Medulla oblongata (tissue), 1 donor: ENCODE measurements around the gene ZHX3.

ENCODE experiments used
- DNase-seq: peaks from one replicate; pipeline ENCODE4 v3.0.0-alpha.2; 2015; ENCODE audit errors: extremely low spot score

ZHX3 gene

GRCh38 chr20:41317546-41318270 lies at the start of gene ZHX3:
ZHX3 (minus strand) TSS chr20:41317731; CDS start chr20:41204916, 112,815 bp downstream.
- peak; percentile 98 for DNase-seq

GRCh38 chr20:41367393-41367695 lies 49.8 kb upstream of the ZHX3 start:
- no peak for DNase-seq

- DNase-seq: no peak
These were observed 49.2 kb upstream of the ZHX3 start, which contains the start of gene EMILIN3 for GRCh38 chr20:41366546-41367392. EMILIN3 (minus strand) TSS chr20:41366818; CDS start chr20:41366634, 184 bp downstream.

- no peak for DNase-seq
These were observed 48.4 kb upstream of the ZHX3 start for GRCh38 chr20:41365777-41366545.

- no peak for DNase-seq
These were observed 47.6 kb upstream of the ZHX3 start for GRCh38 chr20:41364967-41365765.

GRCh38 chr20:41364236-41364855 lies 46.8 kb upstream of the ZHX3 start:
- DNase-seq: no peak

- no peak for DNase-seq
These were observed 46.1 kb upstream of the ZHX3 start for GRCh38 chr20:41363601-41364000.

- DNase-seq: no peak
These were observed 45.2 kb upstream of the ZHX3 start for GRCh38 chr20:41362748-41363140.

- no peak for DNase-seq
These were observed 44.5 kb upstream of the ZHX3 start for GRCh38 chr20:41361757-41362747.

GRCh38 chr20:41360831-41361756 lies 43.6 kb upstream of the ZHX3 start:
- no peak for DNase-seq

GRCh38 chr20:41359541-41360011 lies 42.0 kb upstream of the ZHX3 start:
- DNase-seq: no peak

GRCh38 chr20:41358717-41359116 lies 41.2 kb upstream of the ZHX3 start:
- DNase-seq: no peak

GRCh38 chr20:41358230-41358629 lies 40.7 kb upstream of the ZHX3 start:
- no peak for DNase-seq

- no peak for DNase-seq
These were observed 40.1 kb upstream of the ZHX3 start for GRCh38 chr20:41357424-41358163.

GRCh38 chr20:41356951-41357350 lies 39.4 kb upstream of the ZHX3 start:
- DNase-seq: no peak

- no peak for DNase-seq
These were observed 38.2 kb upstream of the ZHX3 start for GRCh38 chr20:41355598-41356203.

GRCh38 chr20:41355192-41355591 lies 37.7 kb upstream of the ZHX3 start:
- no peak for DNase-seq
